GM12878 (cell line): ENCODE data around the gene IRF6. TPM values are rescaled to one million over a fixed set of nuclear protein-coding genes. Genes with fewer than 3 reads are reported as not detected.

Experiments
- ATAC-seq: fragments of 200-7000 bp; cut with Tn5 transposase; 3 replicates; pipeline ENCODE4 v1.9.1; 2020; ENCODE audit warnings: mild to moderate bottlenecking, moderate library complexity
- BruUV-seq: library from RNA; stranded (reverse); fragments of 400-500 nt; replicated peaks from 2 replicates; lab custom pipeline; 2021; lab: Mats Ljungman, UMichigan
- CTCF ChIA-PET: fragments of 300-600 bp; sonication (Branson Sonifier 250); formaldehyde crosslinking; extraction: SDS; loops from one replicate; lab custom pipeline; 2021; ENCODE audit warnings: inconsistent platforms; lab: Yijun Ruan, JAX
- POLR2A ChIA-PET: fragments of 350-600 bp; formaldehyde crosslinking; extraction: SDS; loops from one replicate; lab custom pipeline; 2021; ENCODE audit warnings: inconsistent platforms; lab: Charles Lee
- RAD21 ChIA-PET: fragments of 300-600 bp; sonication (Branson Sonifier 250); formaldehyde crosslinking; loops from one replicate; lab custom pipeline; 2023; ENCODE audit warnings: antibody characterized with exemption; ENCODE audit not compliant: unreplicated experiment; lab: Charles Lee
- SMC1A ChIA-PET: fragments of 300-600 bp; sonication (Branson Sonifier 250); formaldehyde crosslinking; loops from one replicate; lab custom pipeline; 2023; ENCODE audit not compliant: unreplicated experiment, uncharacterized antibody; lab: Charles Lee
- DNase-seq: peaks from one replicate; pipeline ENCODE4 v3.0.0-alpha.2; 2011; ENCODE audit warnings: low read depth, low spot score
- FAIRE-seq: peaks from 3 replicates; lab custom pipeline; 2011; peaks lifted over from hg19 to GRCh38; lab: Jason Lieb, UNC
- H2AFZ ChIP-seq: 2 replicates; pipeline ENCODE4 v1.6.0; 2011; ENCODE audit warnings: low read depth, low read length, control low read depth; ENCODE audit not compliant: control insufficient read depth
- H3K27ac ChIP-seq: 2 replicates; pipeline ENCODE4 v1.5.1; 2011; ENCODE audit warnings: control low read depth; ENCODE audit not compliant: control insufficient read depth, insufficient read depth
- H3K27me3 ChIP-seq, 2 experiments: replicated peaks in 1 of 2; 2 replicates each; pipeline versions ENCODE4 v1.6.0 to v1.6.1; 2011; ENCODE audit warnings: low read length in 1 of 2; ENCODE audit not compliant: control insufficient read depth in 2 of 2, insufficient read depth in 2 of 2
- H3K36me3 ChIP-seq, 2 experiments: 2 replicates each; pipeline ENCODE4 v1.5.1; 2011; ENCODE audit warnings: low read length in 1 of 2; ENCODE audit not compliant: control insufficient read depth in 2 of 2, insufficient read depth in 2 of 2
- H3K4me1 ChIP-seq: 2 replicates; pipeline ENCODE4 v1.6.1; 2011; ENCODE audit warnings: mild to moderate bottlenecking, low read length, moderate library complexity, mixed read lengths; ENCODE audit not compliant: control insufficient read depth, insufficient read depth
- H3K4me2 ChIP-seq: 2 replicates; pipeline ENCODE4 v1.6.0; 2011; ENCODE audit warnings: control low read depth; ENCODE audit not compliant: control insufficient read depth, insufficient read depth
- H3K4me3 ChIP-seq: fragments of 200-600 bp; sonication (generic); 2 replicates; pipeline ENCODE4 v1.5.1; 2016
- H3K79me2 ChIP-seq: 2 replicates; pipeline ENCODE4 v1.6.0; 2011; ENCODE audit warnings: low read length; ENCODE audit not compliant: control insufficient read depth, insufficient read depth
- H3K9ac ChIP-seq: 2 replicates; pipeline ENCODE4 v1.8.0; 2011; ENCODE audit warnings: low read length, control low read depth, mixed read lengths; ENCODE audit not compliant: control insufficient read depth, insufficient read depth
- H3K9me3 ChIP-seq: replicated peaks from 3 replicates; pipeline ENCODE4 v1.5.1; 2011; ENCODE audit warnings: mild to moderate bottlenecking, low read length; ENCODE audit not compliant: control insufficient read depth, insufficient read depth
- H4K20me1 ChIP-seq: 2 replicates; pipeline ENCODE4 v1.6.0; 2011; ENCODE audit not compliant: control insufficient read depth, insufficient read depth
- ASH2L ChIP-seq: fragments of 300-600, 200-600 bp; sonication (generic); IDR thresholded peaks from 2 replicates; pipeline ENCODE4 v1.6.1; 2017; ENCODE audit warnings: low read depth, mild to moderate bottlenecking, borderline replicate concordance
- CHD1 ChIP-seq: IDR thresholded peaks from 2 replicates; pipeline ENCODE4 v1.6.1; 2012; ENCODE audit warnings: low read depth, low read length, improper control_type of control experiment
- EED ChIP-seq: sonication (generic); IDR thresholded peaks from 2 replicates; pipeline ENCODE4 v1.6.1; 2016; ENCODE audit warnings: antibody characterized with exemption, low read depth
- HCFC1 ChIP-seq: fragments of 150-350 bp; IDR thresholded peaks from 2 replicates; pipeline ENCODE4 v1.6.1; 2014; ENCODE audit warnings: low read length
- IKZF1 ChIP-seq: fragments of 450-650 bp; conservative IDR thresholded peaks from 2 replicates; pipeline ENCODE4 v1.6.1; 2017; ENCODE audit warnings: antibody characterized with exemption, mild to moderate bottlenecking
- POLR2A ChIP-seq: IDR thresholded peaks from 2 replicates; pipeline ENCODE4 v1.6.1; 2011; ENCODE audit warnings: low read depth, mild to moderate bottlenecking, low read length
- SP1 ChIP-seq: IDR thresholded peaks from one replicate; pipeline ENCODE4 v1.6.1; 2011; ENCODE audit warnings: low read depth, low read length
- SPI1 ChIP-seq: IDR thresholded peaks from 2 replicates; pipeline ENCODE4 v1.6.1; 2011; ENCODE audit warnings: low read depth, mild to moderate bottlenecking, low read length, moderate library complexity, borderline replicate concordance; ENCODE audit not compliant: insufficient read depth
- SRF ChIP-seq, 2 experiments: IDR thresholded peaks; 2 replicates each; pipeline ENCODE4 v1.6.1; 2011; ENCODE audit warnings: low read depth in 2 of 2, low read length in 2 of 2, mild to moderate bottlenecking in 1 of 2, moderate library complexity in 1 of 2
- WGBS: methylation state at CpG from one replicate; pipeline ENCODE4 v1.1.6; 2016; ENCODE audit warnings: low lambda C conversion rate; ENCODE audit not compliant: insufficient replicate concordance, insufficient coverage; ENCODE audit errors: missing lambda C conversion rate; 5-methylcytosine and 5-hydroxymethylcytosine counted together
- in situ Hi-C: fragments of 300-500 bp; cut with MboI; formaldehyde crosslinking; loops from 9 replicates; pipeline ENCODE4 v1.14.3; 2018; ENCODE audit warnings: mixed read lengths
- intact Hi-C: fragments of 100-400 bp; cut with micrococcal nuclease; formaldehyde crosslinking; loops from one replicate; pipeline ENCODE4 v1.14.2; 2022; ENCODE audit not compliant: unreplicated experiment
- polyA plus RNA-seq, 11 experiments: library from polyadenylated mRNA; depleted of rRNA in 4 of 11; unstranded in 6 of 11; stranded (reverse) in 5 of 11; fragments of >200 nt; fragmentation: Nextera tagmentation in 4 of 11; fragmentation: Illumina TruSeq in 1 of 11; extraction: Ambion mirVana in 4 of 11; extraction: Trizol in 1 of 11; gene quantifications; 1 replicate in 1 of 11; 2 replicates in 10 of 11; pipeline versions ENCODE4 v1.2.1 to v1.2.3, GENCODE V29; 2011 to 2016; ENCODE audit warnings: inconsistent platforms in 2 of 11, missing spikeins in 2 of 11, low read depth in 1 of 11
- total RNA-seq, 4 experiments: library from RNA; depleted of rRNA in 3 of 4; stranded (reverse); fragments of >200 nt in 3 of 4; fragmentation: Illumina TruSeq in 1 of 4; extraction: Trizol in 1 of 4; gene quantifications; 2 replicates each; pipeline versions ENCODE4 v1.2.1 to v1.2.3, GENCODE V29; 2013 to 2021
- TF ChIP-seq, protein P1 (sequence below): fragments of 450-650 bp; IDR thresholded peaks from 2 replicates; pipeline ENCODE4 v1.6.1; 2017; ENCODE audit warnings: borderline replicate concordance
- TF ChIP-seq, protein P2 (sequence below): fragments of 450-650 bp; formaldehyde crosslinking; IDR thresholded peaks from 2 replicates; pipeline ENCODE4 v1.4.0; 2020; ENCODE audit warnings: mild to moderate bottlenecking, moderate library complexity
- TF ChIP-seq, protein P3 (sequence below): IDR thresholded peaks from 2 replicates; pipeline ENCODE4 v1.6.1; 2011; ENCODE audit warnings: borderline replicate concordance, low read depth, mild to moderate bottlenecking, moderate library complexity, low read length; ENCODE audit not compliant: insufficient read depth, poor library complexity, severe bottlenecking
- TF ChIP-seq, protein P4 (sequence below): fragments of 450-650 bp; formaldehyde crosslinking; IDR thresholded peaks from 2 replicates; pipeline ENCODE4 v1.5.0; 2022; ENCODE audit warnings: mild to moderate bottlenecking, missing genetic modification characterization

Gene IRF6
- total and polyA plus RNA-seq, 10 of the 15 experiments (the other 5 are each of a cell fraction or from before 2014, with no cell fraction given) = 0.04 to 0.50 (median 0.09) TPM; not detected in 1

DNA sequence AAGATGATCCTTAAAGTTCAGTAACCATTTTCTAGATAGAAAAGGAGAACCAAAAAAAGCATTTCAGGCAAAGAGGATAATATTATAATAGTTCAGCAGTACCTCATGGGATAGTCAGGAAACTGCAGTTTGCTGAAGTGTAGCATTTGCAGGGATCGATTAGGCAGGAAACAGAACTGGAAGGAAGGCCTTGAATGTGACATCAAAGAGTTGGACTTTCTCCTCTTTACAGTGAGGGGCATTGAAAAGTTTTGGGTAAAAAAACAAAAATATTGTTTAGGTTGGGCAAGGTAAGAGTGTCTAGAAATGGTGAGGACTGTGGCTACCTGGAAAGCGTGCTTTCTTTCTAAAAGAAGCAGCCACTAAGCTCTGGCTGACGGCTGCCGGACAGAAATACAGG, 8.0 kb upstream of the IRF6 start (continued):
- TF ChIP-seq, protein P1, sequence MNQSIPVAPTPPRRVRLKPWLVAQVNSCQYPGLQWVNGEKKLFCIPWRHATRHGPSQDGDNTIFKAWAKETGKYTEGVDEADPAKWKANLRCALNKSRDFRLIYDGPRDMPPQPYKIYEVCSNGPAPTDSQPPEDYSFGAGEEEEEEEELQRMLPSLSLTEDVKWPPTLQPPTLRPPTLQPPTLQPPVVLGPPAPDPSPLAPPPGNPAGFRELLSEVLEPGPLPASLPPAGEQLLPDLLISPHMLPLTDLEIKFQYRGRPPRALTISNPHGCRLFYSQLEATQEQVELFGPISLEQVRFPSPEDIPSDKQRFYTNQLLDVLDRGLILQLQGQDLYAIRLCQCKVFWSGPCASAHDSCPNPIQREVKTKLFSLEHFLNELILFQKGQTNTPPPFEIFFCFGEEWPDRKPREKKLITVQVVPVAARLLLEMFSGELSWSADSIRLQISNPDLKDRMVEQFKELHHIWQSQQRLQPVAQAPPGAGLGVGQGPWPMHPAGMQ = no peak
- TF ChIP-seq, protein P2, sequence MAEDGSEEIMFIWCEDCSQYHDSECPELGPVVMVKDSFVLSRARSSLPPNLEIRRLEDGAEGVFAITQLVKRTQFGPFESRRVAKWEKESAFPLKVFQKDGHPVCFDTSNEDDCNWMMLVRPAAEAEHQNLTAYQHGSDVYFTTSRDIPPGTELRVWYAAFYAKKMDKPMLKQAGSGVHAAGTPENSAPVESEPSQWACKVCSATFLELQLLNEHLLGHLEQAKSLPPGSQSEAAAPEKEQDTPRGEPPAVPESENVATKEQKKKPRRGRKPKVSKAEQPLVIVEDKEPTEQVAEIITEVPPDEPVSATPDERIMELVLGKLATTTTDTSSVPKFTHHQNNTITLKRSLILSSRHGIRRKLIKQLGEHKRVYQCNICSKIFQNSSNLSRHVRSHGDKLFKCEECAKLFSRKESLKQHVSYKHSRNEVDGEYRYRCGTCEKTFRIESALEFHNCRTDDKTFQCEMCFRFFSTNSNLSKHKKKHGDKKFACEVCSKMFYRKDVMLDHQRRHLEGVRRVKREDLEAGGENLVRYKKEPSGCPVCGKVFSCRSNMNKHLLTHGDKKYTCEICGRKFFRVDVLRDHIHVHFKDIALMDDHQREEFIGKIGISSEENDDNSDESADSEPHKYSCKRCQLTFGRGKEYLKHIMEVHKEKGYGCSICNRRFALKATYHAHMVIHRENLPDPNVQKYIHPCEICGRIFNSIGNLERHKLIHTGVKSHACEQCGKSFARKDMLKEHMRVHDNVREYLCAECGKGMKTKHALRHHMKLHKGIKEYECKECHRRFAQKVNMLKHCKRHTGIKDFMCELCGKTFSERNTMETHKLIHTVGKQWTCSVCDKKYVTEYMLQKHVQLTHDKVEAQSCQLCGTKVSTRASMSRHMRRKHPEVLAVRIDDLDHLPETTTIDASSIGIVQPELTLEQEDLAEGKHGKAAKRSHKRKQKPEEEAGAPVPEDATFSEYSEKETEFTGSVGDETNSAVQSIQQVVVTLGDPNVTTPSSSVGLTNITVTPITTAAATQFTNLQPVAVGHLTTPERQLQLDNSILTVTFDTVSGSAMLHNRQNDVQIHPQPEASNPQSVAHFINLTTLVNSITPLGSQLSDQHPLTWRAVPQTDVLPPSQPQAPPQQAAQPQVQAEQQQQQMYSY = no peak
- TF ChIP-seq SP1 = no peak
- TF ChIP-seq SPI1 = no peak
- TF ChIP-seq, all 136 proteins: peak for 0

DNA sequence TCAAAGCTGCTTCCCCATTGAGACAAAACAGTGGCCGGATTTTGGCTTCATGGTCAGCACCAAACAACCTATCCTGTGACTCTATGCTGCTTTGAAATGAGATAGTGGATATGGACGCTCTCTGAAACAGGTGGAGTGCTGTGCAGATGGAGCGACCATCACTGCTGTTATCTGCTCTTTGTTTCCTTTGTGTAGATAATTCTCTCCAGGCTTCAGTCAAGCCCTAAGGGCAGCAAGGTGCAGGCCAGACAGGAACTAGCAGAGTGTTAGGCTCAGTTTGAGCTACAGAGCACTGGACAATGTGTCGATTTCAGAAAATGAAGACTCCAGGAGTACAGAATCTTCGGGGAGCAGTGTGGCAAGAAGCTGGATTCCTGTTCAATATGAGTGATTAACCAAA, 4.8 kb upstream of the IRF6 start:
- RAD21 ChIA-PET = interaction anchor here (1.2 kb wide), 1 partner anchor 12 kb away, joined by 4 read pairs; no protein-coding TSS in a partner anchor
- H3K4me3 ChIP-seq = no peak overlapping the region
- intact Hi-C loops = no loop called here
- CTCF ChIA-PET = interaction anchor here (0.6 to 7.7 kb wide), 7 partner anchors 12 to 231 kb away, joined by 3 to 78 read pairs (median 3); partner anchors contain the start of gene UTP25
- no peak overlapping the region for H3K27ac ChIP-seq
- in situ Hi-C loops = no loop called here
- POLR2A ChIA-PET = no interaction called here
- no peaks in the 10 kb centered on the region for H3K27me3 ChIP-seq
- H4K20me1 ChIP-seq = no peaks in the 10 kb centered on the region
- no TSS peak for BruUV-seq
- H3K9me3 ChIP-seq = no peaks in the 10 kb centered on the region
- H3K9ac ChIP-seq = no peak overlapping the region
- SMC1A ChIA-PET = interaction anchor here (1.8 to 7.0 kb wide), 2 partner anchors 13 to 24 kb away, joined by 4 to 49 read pairs; no protein-coding TSS in a partner anchor
- H3K79me2 ChIP-seq = no peaks in the 10 kb centered on the region
- no peaks in the 10 kb centered on the region for H3K4me1 ChIP-seq
- FAIRE-seq = no peak
- no peak for DNase-seq
- ATAC-seq = no peak
- no peak overlapping the region for H3K4me2 ChIP-seq
- H2AFZ ChIP-seq = no peak overlapping the region
- no peaks in the 10 kb centered on the region for H3K36me3 ChIP-seq
- WGBS = 55% methylated on average over 5 of the region's 5 CpGs
- TF ChIP-seq HCFC1 (no peak), POLR2A (no peak), SRF (IDR thresholded peaks at IDR 0.05; ENCODE audit: low read depth in 2 of 2, low read length in 2 of 2) (no peak), ASH2L (no peak), EED (no peak), CHD1 (no peak), IKZF1 (no peak)
- TF ChIP-seq, protein P3, sequence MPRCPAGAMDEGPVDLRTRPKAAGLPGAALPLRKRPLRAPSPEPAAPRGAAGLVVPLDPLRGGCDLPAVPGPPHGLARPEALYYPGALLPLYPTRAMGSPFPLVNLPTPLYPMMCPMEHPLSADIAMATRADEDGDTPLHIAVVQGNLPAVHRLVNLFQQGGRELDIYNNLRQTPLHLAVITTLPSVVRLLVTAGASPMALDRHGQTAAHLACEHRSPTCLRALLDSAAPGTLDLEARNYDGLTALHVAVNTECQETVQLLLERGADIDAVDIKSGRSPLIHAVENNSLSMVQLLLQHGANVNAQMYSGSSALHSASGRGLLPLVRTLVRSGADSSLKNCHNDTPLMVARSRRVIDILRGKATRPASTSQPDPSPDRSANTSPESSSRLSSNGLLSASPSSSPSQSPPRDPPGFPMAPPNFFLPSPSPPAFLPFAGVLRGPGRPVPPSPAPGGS = no peak
- TF ChIP-seq, protein P4, sequence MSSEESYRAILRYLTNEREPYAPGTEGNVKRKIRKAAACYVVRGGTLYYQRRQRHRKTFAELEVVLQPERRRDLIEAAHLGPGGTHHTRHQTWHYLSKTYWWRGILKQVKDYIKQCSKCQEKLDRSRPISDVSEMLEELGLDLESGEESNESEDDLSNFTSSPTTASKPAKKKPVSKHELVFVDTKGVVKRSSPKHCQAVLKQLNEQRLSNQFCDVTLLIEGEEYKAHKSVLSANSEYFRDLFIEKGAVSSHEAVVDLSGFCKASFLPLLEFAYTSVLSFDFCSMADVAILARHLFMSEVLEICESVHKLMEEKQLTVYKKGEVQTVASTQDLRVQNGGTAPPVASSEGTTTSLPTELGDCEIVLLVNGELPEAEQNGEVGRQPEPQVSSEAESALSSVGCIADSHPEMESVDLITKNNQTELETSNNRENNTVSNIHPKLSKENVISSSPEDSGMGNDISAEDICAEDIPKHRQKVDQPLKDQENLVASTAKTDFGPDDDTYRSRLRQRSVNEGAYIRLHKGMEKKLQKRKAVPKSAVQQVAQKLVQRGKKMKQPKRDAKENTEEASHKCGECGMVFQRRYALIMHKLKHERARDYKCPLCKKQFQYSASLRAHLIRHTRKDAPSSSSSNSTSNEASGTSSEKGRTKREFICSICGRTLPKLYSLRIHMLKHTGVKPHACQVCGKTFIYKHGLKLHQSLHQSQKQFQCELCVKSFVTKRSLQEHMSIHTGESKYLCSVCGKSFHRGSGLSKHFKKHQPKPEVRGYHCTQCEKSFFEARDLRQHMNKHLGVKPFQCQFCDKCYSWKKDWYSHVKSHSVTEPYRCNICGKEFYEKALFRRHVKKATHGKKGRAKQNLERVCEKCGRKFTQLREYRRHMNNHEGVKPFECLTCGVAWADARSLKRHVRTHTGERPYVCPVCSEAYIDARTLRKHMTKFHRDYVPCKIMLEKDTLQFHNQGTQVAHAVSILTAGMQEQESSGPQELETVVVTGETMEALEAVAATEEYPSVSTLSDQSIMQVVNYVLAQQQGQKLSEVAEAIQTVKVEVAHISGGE (CRISPR knock-in tag) = no peak
